Measurements from ENCODE around the gene CGRRF1.

GRCh38 chr14:54570047-54570446, 60.3 kb downstream of the CGRRF1 start:
- no peak for TF ChIP-seq CTCF (IDR thresholded peaks at IDR 0.05; ENCODE audit: low read depth, low read length)
- TF ChIP-seq EZH2phosphoT487 (IDR thresholded peaks at IDR 0.05; ENCODE audit: low read depth), result no peak

All from OCI-LY3 (cell line).